NCI-H69 (cell line): ENCODE measurements around the gene ALG1L2.
A peak's percentile ranks its signal among the peaks of the same experiment; 100 is the strongest.
"Not testable (repeated sequence)": the region's sequence is repeated elsewhere in the genome, so short reads cannot be mapped to it uniquely, and the experiment has no call there.

ENCODE experiments used
- DNase-seq: peaks from one replicate; lab custom pipeline; 2025; lab: John Stamatoyannopoulos, UW

ALG1L2 gene

GRCh38 chr3:130094491-130094941 is 12.9 kb downstream of the ALG1L2 start:
- DNase-seq, result peak; percentile 3

- not testable (repeated sequence) for DNase-seq
Measured at GRCh38 chr3:130095858-130096257, 14.2 kb downstream of the ALG1L2 start.

GRCh38 chr3:130097096-130097495 is 15.5 kb downstream of the ALG1L2 start:
- peak; percentile 11 for DNase-seq

- peak; percentile 1 for DNase-seq
Measured at GRCh38 chr3:130097690-130098638, 16.3 kb downstream of the ALG1L2 start.

GRCh38 chr3:130098639-130099385 is 17.2 kb downstream of the ALG1L2 start:
- DNase-seq, result not testable (repeated sequence)

GRCh38 chr3:130102545-130102944 is 20.9 kb downstream of the ALG1L2 start:
- DNase-seq, result not testable (repeated sequence)

GRCh38 chr3:130104191-130104590 is 22.6 kb downstream of the ALG1L2 start:
- DNase-seq, result not testable (repeated sequence)

GRCh38 chr3:130107333-130107995 is 25.8 kb downstream of the ALG1L2 start:
- DNase-seq, result not testable (repeated sequence)

- not testable (repeated sequence) for DNase-seq
Measured at GRCh38 chr3:130108836-130109585, 27.4 kb downstream of the ALG1L2 start.

GRCh38 chr3:130110386-130111169 is 28.9 kb downstream of the ALG1L2 start:
- peak; percentile 6 for DNase-seq

GRCh38 chr3:130111185-130111864 is 29.7 kb downstream of the ALG1L2 start:
- DNase-seq, result peak; percentile 96

- peak; percentile 94 for DNase-seq
Measured at GRCh38 chr3:130111865-130112747, 30.5 kb downstream of the ALG1L2 start.

- not testable (repeated sequence) for DNase-seq
Measured at GRCh38 chr3:130112748-130113073, 31.1 kb downstream of the ALG1L2 start.

GRCh38 chr3:130115400-130115799 is 33.8 kb downstream of the ALG1L2 start:
- DNase-seq, result not testable (repeated sequence)

- DNase-seq, result no peak
Measured at GRCh38 chr3:130117933-130118332, 36.3 kb downstream of the ALG1L2 start.

- DNase-seq, result peak; percentile 45
Measured at GRCh38 chr3:130119824-130120223, 38.2 kb downstream of the ALG1L2 start.

GRCh38 chr3:130120291-130120690 is 38.7 kb downstream of the ALG1L2 start:
- DNase-seq, result not testable (repeated sequence)

- not testable (repeated sequence) for DNase-seq
Measured at GRCh38 chr3:130122891-130123775, 41.5 kb downstream of the ALG1L2 start.
